Measurements from ENCODE around the gene RPL23.

DNA sequence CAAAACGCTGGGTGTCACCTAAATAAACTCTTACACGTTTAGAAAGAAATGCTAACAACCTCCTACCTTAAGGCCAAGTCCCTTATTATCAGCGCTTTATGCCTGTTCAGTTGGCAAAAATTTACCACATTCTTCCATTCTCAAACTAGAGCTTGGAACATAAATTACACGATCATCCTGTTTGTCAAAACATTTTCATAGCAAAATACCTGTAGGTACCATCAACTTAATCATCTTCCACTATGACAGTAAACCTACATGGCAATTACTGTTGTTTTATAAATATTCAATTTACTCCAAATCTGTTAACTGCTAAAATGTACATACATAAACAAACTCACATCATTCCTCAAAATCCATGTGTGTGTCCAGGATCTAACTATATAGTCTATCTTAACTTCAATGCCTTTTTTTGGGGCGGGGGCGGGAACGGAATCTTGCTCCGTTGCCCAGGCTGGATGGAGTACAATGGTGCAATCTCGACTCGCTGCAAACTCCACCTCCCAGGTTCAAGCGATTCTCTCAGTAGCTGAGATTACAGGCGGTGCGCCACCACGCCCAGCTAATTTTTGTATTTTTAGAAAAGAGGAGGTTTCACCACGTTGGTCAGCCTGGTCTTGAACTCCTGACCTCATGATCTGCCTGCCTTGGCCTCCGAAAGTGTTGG, 4.4 kb downstream of the RPL23 start:
- no peak for TF ChIP-seq POLR2AphosphoS5 (IDR thresholded peaks at IDR 0.05)
- TF ChIP-seq, protein P1, sequence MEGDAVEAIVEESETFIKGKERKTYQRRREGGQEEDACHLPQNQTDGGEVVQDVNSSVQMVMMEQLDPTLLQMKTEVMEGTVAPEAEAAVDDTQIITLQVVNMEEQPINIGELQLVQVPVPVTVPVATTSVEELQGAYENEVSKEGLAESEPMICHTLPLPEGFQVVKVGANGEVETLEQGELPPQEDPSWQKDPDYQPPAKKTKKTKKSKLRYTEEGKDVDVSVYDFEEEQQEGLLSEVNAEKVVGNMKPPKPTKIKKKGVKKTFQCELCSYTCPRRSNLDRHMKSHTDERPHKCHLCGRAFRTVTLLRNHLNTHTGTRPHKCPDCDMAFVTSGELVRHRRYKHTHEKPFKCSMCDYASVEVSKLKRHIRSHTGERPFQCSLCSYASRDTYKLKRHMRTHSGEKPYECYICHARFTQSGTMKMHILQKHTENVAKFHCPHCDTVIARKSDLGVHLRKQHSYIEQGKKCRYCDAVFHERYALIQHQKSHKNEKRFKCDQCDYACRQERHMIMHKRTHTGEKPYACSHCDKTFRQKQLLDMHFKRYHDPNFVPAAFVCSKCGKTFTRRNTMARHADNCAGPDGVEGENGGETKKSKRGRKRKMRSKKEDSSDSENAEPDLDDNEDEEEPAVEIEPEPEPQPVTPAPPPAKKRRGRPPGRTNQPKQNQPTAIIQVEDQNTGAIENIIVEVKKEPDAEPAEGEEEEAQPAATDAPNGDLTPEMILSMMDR (IDR thresholded peaks at IDR 0.05; ENCODE audit: poor library complexity, severe bottlenecking), result no peak
- TF ChIP-seq EP300 (conservative IDR thresholded peaks at IDR 0.05; ENCODE audit: poor library complexity, severe bottlenecking), result no peak
- TF ChIP-seq MXI1 (conservative IDR thresholded peaks at IDR 0.05; ENCODE audit: poor library complexity, severe bottlenecking), result no peak
- TF ChIP-seq EZH2 (IDR thresholded peaks at IDR 0.05; ENCODE audit: borderline replicate concordance, insufficient read depth, low read length, poor library complexity, severe bottlenecking), result no peak

Data from neural cell (in vitro differentiated cells).